NCI-H128 (cell line): ENCODE results near the gene DIAPH3.
"Not testable (repeated sequence)": the region's sequence is repeated elsewhere in the genome, so short reads cannot be mapped to it uniquely, and the experiment has no call there.

Experiments used
- DNase-seq: peaks from one replicate; lab custom pipeline; 2025; ENCODE audit not compliant: unreplicated experiment; lab: John Stamatoyannopoulos, UW

DIAPH3 gene

GRCh38 chr13:60094385-60095088 is 69.2 kb downstream of the DIAPH3 start:
- no peak for DNase-seq

GRCh38 chr13:60093425-60094019 is 70.2 kb downstream of the DIAPH3 start:
- DNase-seq, result no peak

- DNase-seq, result no peak
Measured at GRCh38 chr13:60091573-60091972, 72.2 kb downstream of the DIAPH3 start.

GRCh38 chr13:60090574-60090973 is 73.2 kb downstream of the DIAPH3 start:
- no peak for DNase-seq

GRCh38 chr13:60083780-60084179 is 79.9 kb downstream of the DIAPH3 start:
- not testable (repeated sequence) for DNase-seq

- DNase-seq, result no peak
Measured at GRCh38 chr13:60080850-60081249, 82.9 kb downstream of the DIAPH3 start.

- DNase-seq, result no peak
Measured at GRCh38 chr13:60078226-60078625, 85.5 kb downstream of the DIAPH3 start.

GRCh38 chr13:60075850-60076249 is 87.9 kb downstream of the DIAPH3 start:
- DNase-seq, result no peak

GRCh38 chr13:60074397-60074796 is 89.3 kb downstream of the DIAPH3 start:
- DNase-seq, result no peak

GRCh38 chr13:60066226-60066625 is 97.5 kb downstream of the DIAPH3 start:
- DNase-seq, result no peak

GRCh38 chr13:60062502-60062901 is 101.2 kb downstream of the DIAPH3 start:
- no peak for DNase-seq

GRCh38 chr13:60061737-60062136 is 102.0 kb downstream of the DIAPH3 start:
- no peak for DNase-seq

- DNase-seq, result no peak
Measured at GRCh38 chr13:60051754-60052285, 111.9 kb downstream of the DIAPH3 start.

GRCh38 chr13:60048353-60048752 is 115.4 kb downstream of the DIAPH3 start:
- DNase-seq, result not testable (repeated sequence)

- DNase-seq, result no peak
Measured at GRCh38 chr13:60047918-60048317, 115.8 kb downstream of the DIAPH3 start.

GRCh38 chr13:60044321-60044720 is 119.4 kb downstream of the DIAPH3 start:
- DNase-seq, result no peak

GRCh38 chr13:60043262-60043661 is 120.5 kb downstream of the DIAPH3 start:
- no peak for DNase-seq

- DNase-seq, result not testable (repeated sequence)
Measured at GRCh38 chr13:60040668-60041067, 123.1 kb downstream of the DIAPH3 start.

GRCh38 chr13:60035874-60036273 is 127.9 kb downstream of the DIAPH3 start:
- DNase-seq, result no peak

GRCh38 chr13:60032851-60033250 is 130.9 kb downstream of the DIAPH3 start:
- no peak for DNase-seq

GRCh38 chr13:60028021-60028420 is 135.7 kb downstream of the DIAPH3 start:
- no peak for DNase-seq

- no peak for DNase-seq
Measured at GRCh38 chr13:60026286-60026685, 137.4 kb downstream of the DIAPH3 start.

GRCh38 chr13:60020288-60020687 is 143.4 kb downstream of the DIAPH3 start:
- DNase-seq, result no peak
